ENCODE data around the gene ZNF334.

ZNF334 gene

GRCh38 chr20:46545077-46545826 lies 31.9 kb upstream of the ZNF334 start:
- no peak for TF ChIP-seq CTCF (conservative IDR thresholded peaks at IDR 0.05; ENCODE audit: low read depth, low read length)
- DNase-seq (ENCODE audit: low read depth), result peak; percentile 29
- no peak overlapping the region for H3K4me3 ChIP-seq (ENCODE audit: low read depth, low read length)

- peak; percentile 21 for TF ChIP-seq CTCF (conservative IDR thresholded peaks at IDR 0.05; ENCODE audit: low read depth, low read length)
- peak; percentile 45 for DNase-seq (ENCODE audit: low read depth)
- H3K4me3 ChIP-seq (ENCODE audit: low read depth, low read length), result no peak overlapping the region
These were observed 31.2 kb upstream of the ZNF334 start for GRCh38 chr20:46544576-46544975.

GRCh38 chr20:46543959-46544358 lies 30.6 kb upstream of the ZNF334 start:
- no peak overlapping the region for H3K4me3 ChIP-seq (ENCODE audit: low read depth, low read length)
- TF ChIP-seq CTCF (conservative IDR thresholded peaks at IDR 0.05; ENCODE audit: low read depth, low read length), result no peak
- DNase-seq (ENCODE audit: low read depth), result no peak

- TF ChIP-seq CTCF (conservative IDR thresholded peaks at IDR 0.05; ENCODE audit: low read depth, low read length), result no peak
- no peak overlapping the region for H3K4me3 ChIP-seq (ENCODE audit: low read depth, low read length)
- DNase-seq (ENCODE audit: low read depth), result no peak
These were observed 29.7 kb upstream of the ZNF334 start for GRCh38 chr20:46543033-46543432.

GRCh38 chr20:46541229-46541935 lies 28.0 kb upstream of the ZNF334 start:
- no peak overlapping the region for H3K4me3 ChIP-seq (ENCODE audit: low read depth, low read length)
- no peak for TF ChIP-seq CTCF (conservative IDR thresholded peaks at IDR 0.05; ENCODE audit: low read depth, low read length)
- DNase-seq (ENCODE audit: low read depth), result no peak

GRCh38 chr20:46539113-46539512 lies 25.8 kb upstream of the ZNF334 start:
- H3K4me3 ChIP-seq (ENCODE audit: low read depth, low read length), result no peak overlapping the region
- DNase-seq (ENCODE audit: low read depth), result no peak
- peak; percentile 31 for TF ChIP-seq CTCF (conservative IDR thresholded peaks at IDR 0.05; ENCODE audit: low read depth, low read length)

Data from choroid plexus epithelial cell (primary cell).